DOHH2 (cell line): ENCODE measurements around the gene SORT1.

Experiments used
- EZH2phosphoT487 ChIP-seq: fragments of 200-600 bp; sonication (generic); IDR thresholded peaks from 2 replicates; pipeline ENCODE4 v1.6.1; 2017; ENCODE audit warnings: borderline replicate concordance, mild to moderate bottlenecking, antibody characterized with exemption, low read length, moderate library complexity, mixed read lengths
- TF ChIP-seq, protein P1 (sequence below): fragments of 200-600 bp; sonication (generic); IDR thresholded peaks from one replicate; pipeline ENCODE4 v1.5.1; 2014; ENCODE audit warnings: antibody characterized with exemption, mild to moderate bottlenecking, low read depth, low read length; ENCODE audit not compliant: poor library complexity, severe bottlenecking

DNA sequence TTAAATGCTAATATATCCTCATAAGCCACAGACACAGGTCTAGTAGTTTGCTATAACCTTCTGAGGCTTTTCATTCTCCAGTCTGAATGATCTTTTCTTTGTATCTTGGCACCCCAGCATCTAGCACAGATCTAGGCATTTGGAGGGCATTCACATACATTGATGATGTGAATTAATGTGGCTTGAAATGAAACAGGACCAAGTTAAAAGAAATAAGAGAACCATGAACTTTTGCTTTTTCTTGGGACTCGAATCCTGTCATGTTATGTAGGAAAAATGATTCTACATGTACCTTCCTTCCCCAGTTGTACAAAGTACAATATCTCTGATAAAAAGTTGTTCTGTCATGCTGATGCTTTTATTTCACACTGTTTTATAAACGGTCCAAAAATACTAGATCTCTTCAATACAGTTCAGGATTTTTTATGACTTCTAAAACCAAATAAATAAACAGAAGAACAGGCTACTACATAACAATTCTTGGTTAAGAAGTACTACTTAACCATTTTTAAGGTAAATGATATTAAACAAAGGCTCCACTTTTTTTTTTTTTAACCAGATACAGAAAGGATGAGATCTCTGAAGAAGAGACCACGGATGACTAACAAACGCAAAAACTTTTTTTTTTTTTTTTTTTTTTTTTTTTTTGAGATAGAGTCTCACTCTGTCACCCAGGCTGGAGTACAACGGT lies 3.0 kb downstream of the SORT1 start:
- TF ChIP-seq, protein P1, sequence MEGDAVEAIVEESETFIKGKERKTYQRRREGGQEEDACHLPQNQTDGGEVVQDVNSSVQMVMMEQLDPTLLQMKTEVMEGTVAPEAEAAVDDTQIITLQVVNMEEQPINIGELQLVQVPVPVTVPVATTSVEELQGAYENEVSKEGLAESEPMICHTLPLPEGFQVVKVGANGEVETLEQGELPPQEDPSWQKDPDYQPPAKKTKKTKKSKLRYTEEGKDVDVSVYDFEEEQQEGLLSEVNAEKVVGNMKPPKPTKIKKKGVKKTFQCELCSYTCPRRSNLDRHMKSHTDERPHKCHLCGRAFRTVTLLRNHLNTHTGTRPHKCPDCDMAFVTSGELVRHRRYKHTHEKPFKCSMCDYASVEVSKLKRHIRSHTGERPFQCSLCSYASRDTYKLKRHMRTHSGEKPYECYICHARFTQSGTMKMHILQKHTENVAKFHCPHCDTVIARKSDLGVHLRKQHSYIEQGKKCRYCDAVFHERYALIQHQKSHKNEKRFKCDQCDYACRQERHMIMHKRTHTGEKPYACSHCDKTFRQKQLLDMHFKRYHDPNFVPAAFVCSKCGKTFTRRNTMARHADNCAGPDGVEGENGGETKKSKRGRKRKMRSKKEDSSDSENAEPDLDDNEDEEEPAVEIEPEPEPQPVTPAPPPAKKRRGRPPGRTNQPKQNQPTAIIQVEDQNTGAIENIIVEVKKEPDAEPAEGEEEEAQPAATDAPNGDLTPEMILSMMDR: no peak
- TF ChIP-seq EZH2phosphoT487: no peak
